ENCODE data around the gene WNT5A.
A peak's percentile ranks its signal among the peaks of the same experiment; 100 is the strongest.

WNT5A gene

GRCh38 chr3:55442861-55443260 lies 44.2 kb downstream of the WNT5A start:
- no peak for DNase-seq

GRCh38 chr3:55441499-55441898 lies 45.6 kb downstream of the WNT5A start:
- no peak for DNase-seq

GRCh38 chr3:55440104-55440708 lies 46.9 kb downstream of the WNT5A start:
- DNase-seq: no peak

- DNase-seq: no peak
Measured at GRCh38 chr3:55439657-55440056, 47.4 kb downstream of the WNT5A start.

- no peak for DNase-seq
Measured at GRCh38 chr3:55436644-55437043, 50.5 kb downstream of the WNT5A start.

GRCh38 chr3:55435491-55435890 lies 51.6 kb downstream of the WNT5A start:
- no peak for DNase-seq

GRCh38 chr3:55434789-55435188 lies 52.3 kb downstream of the WNT5A start:
- DNase-seq: peak; percentile 14

GRCh38 chr3:55431041-55431440 lies 56.1 kb downstream of the WNT5A start:
- no peak for DNase-seq

GRCh38 chr3:55427739-55428138 lies 59.4 kb downstream of the WNT5A start:
- no peak for DNase-seq

- no peak for DNase-seq
Measured at GRCh38 chr3:55426486-55426885, 60.6 kb downstream of the WNT5A start.

GRCh38 chr3:55423782-55424181 lies 63.3 kb downstream of the WNT5A start:
- DNase-seq: no peak

GRCh38 chr3:55417211-55417610 lies 69.9 kb downstream of the WNT5A start:
- no peak for DNase-seq

- DNase-seq: no peak
Measured at GRCh38 chr3:55416331-55416821, 70.7 kb downstream of the WNT5A start.

Measured in activated CD4-positive, alpha-beta T cell treated with anti-CD3 and anti-CD28 coated beads, Interleukin-2, amount 50 U/mL, for 16 hours (primary cell).